Measurements from ENCODE around the gene FRYL.
A peak's percentile ranks its signal among the peaks of the same experiment; 100 is the strongest.
"Not testable (repeated sequence)": the region's sequence is repeated elsewhere in the genome, so short reads cannot be mapped to it uniquely, and the experiment has no call there.

FRYL gene

GRCh38 chr4:48693856-48694574, 86.1 kb downstream of the FRYL start:
- DNase-seq: no peak

GRCh38 chr4:48692897-48693296, 87.2 kb downstream of the FRYL start:
- no peak for DNase-seq

GRCh38 chr4:48692044-48692443, 88.0 kb downstream of the FRYL start:
- no peak for DNase-seq

GRCh38 chr4:48688953-48689352, 91.1 kb downstream of the FRYL start:
- DNase-seq: no peak

GRCh38 chr4:48687313-48688051, 92.6 kb downstream of the FRYL start:
- no peak for DNase-seq

- no peak for DNase-seq
These were observed 93.7 kb downstream of the FRYL start for GRCh38 chr4:48686369-48686768.

- DNase-seq: no peak
These were observed 96.1 kb downstream of the FRYL start for GRCh38 chr4:48683784-48684666.

- DNase-seq: not testable (repeated sequence)
These were observed 97.2 kb downstream of the FRYL start for GRCh38 chr4:48682870-48683269.

- DNase-seq: peak; percentile 31
These were observed 98.2 kb downstream of the FRYL start for GRCh38 chr4:48681856-48682255.

- DNase-seq: no peak
These were observed 99.1 kb downstream of the FRYL start for GRCh38 chr4:48680848-48681568.

- no peak for DNase-seq
These were observed 106.5 kb downstream of the FRYL start for GRCh38 chr4:48673537-48673936.

- DNase-seq: no peak
These were observed 109.5 kb downstream of the FRYL start for GRCh38 chr4:48670587-48670986.

GRCh38 chr4:48669086-48669485, 111.0 kb downstream of the FRYL start:
- DNase-seq: no peak

GRCh38 chr4:48668254-48669017, 111.6 kb downstream of the FRYL start:
- no peak for DNase-seq

- no peak for DNase-seq
These were observed 112.9 kb downstream of the FRYL start for GRCh38 chr4:48667148-48667547.

- DNase-seq: no peak
These were observed 114.4 kb downstream of the FRYL start for GRCh38 chr4:48665555-48666186.

GRCh38 chr4:48664938-48665337, 115.1 kb downstream of the FRYL start:
- DNase-seq: no peak

- no peak for DNase-seq
These were observed 118.7 kb downstream of the FRYL start for GRCh38 chr4:48661391-48661790.

- DNase-seq: no peak
These were observed 119.7 kb downstream of the FRYL start for GRCh38 chr4:48660347-48660746.

GRCh38 chr4:48654015-48654664, 125.9 kb downstream of the FRYL start:
- no peak for DNase-seq

Measured in fibroblast of skin of right quadriceps (primary cell).